GM23338 (cell line): Measurements from ENCODE around the gene STEAP1B.

ENCODE experiments used
- CREB1 ChIP-seq: fragments of 250-450 bp; sonication (Bioruptor Pico); IDR thresholded peaks from 2 replicates; pipeline ENCODE4 v1.5.0; 2020; ENCODE audit warnings: low read depth, mild to moderate bottlenecking, moderate library complexity
- EZH2 ChIP-seq: fragments of 200-600 bp; sonication (generic); IDR thresholded peaks from one replicate; pipeline ENCODE4 v1.8.0; 2017; ENCODE audit warnings: antibody characterized with exemption, mild to moderate bottlenecking, low read depth; ENCODE audit not compliant: unreplicated experiment
- EZH2phosphoT487 ChIP-seq: fragments of 200-600 bp; sonication (generic); IDR thresholded peaks from one replicate; pipeline ENCODE4 v1.8.1; 2018; ENCODE audit warnings: antibody characterized with exemption; ENCODE audit not compliant: unreplicated experiment
- JUNB ChIP-seq: IDR thresholded peaks from one replicate; pipeline ENCODE4 v1.6.1; 2016; ENCODE audit warnings: antibody characterized with exemption; ENCODE audit not compliant: unreplicated experiment
- POLR2AphosphoS5 ChIP-seq: IDR thresholded peaks from 2 replicates; pipeline ENCODE4 v1.6.1; 2016; ENCODE audit warnings: antibody characterized with exemption, low read depth
- STAT1 ChIP-seq: IDR thresholded peaks from one replicate; pipeline ENCODE4 v1.6.1; 2016; ENCODE audit warnings: antibody characterized with exemption; ENCODE audit not compliant: unreplicated experiment
- ZNF114 ChIP-seq: fragments of 250-450 bp; sonication (Bioruptor Pico); IDR thresholded peaks from 2 replicates; pipeline ENCODE4 v1.5.0; 2020; ENCODE audit warnings: mild to moderate bottlenecking, moderate library complexity
- TF ChIP-seq, protein P1 (sequence below), 2 experiments: fragments of 200-600 bp in 1 of 2; sonication (generic) in 1 of 2; conservative IDR thresholded peaks; 2 replicates each; pipeline versions ENCODE4 v1.5.1 to v1.6.1; 2016 to 2017; ENCODE audit warnings: antibody characterized with exemption in 2 of 2, low read depth in 2 of 2, mild to moderate bottlenecking in 2 of 2, moderate library complexity in 1 of 2
- TF ChIP-seq, protein P2 (sequence below): IDR thresholded peaks from one replicate; pipeline ENCODE4 v1.6.1; 2018; ENCODE audit warnings: antibody characterized with exemption; ENCODE audit not compliant: unreplicated experiment
- TF ChIP-seq, protein P3 (sequence below): IDR thresholded peaks from 2 replicates; pipeline ENCODE4 v1.6.1; 2016; ENCODE audit warnings: antibody characterized with exemption

DNA sequence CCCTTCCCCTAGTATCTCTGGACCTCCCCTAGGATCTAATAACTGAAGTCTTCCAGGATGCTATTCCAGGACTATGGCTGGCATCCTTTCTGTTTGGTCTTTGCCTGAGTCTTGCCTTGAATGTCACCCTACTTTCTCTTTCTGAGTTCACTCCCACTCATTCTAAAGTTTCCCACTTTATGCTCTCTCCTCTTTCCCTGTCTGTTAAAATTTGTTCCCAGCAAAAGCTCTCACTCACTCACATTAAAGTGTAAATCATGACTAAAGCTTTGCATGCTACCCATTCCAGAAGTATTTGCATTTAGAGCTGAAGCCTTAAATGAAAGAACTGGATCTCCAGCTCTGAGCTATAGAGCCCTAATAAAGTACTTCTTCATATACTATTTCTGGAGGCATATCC, 100.9 kb downstream of the STEAP1B start:
- TF ChIP-seq, protein P1, sequence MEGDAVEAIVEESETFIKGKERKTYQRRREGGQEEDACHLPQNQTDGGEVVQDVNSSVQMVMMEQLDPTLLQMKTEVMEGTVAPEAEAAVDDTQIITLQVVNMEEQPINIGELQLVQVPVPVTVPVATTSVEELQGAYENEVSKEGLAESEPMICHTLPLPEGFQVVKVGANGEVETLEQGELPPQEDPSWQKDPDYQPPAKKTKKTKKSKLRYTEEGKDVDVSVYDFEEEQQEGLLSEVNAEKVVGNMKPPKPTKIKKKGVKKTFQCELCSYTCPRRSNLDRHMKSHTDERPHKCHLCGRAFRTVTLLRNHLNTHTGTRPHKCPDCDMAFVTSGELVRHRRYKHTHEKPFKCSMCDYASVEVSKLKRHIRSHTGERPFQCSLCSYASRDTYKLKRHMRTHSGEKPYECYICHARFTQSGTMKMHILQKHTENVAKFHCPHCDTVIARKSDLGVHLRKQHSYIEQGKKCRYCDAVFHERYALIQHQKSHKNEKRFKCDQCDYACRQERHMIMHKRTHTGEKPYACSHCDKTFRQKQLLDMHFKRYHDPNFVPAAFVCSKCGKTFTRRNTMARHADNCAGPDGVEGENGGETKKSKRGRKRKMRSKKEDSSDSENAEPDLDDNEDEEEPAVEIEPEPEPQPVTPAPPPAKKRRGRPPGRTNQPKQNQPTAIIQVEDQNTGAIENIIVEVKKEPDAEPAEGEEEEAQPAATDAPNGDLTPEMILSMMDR (conservative IDR thresholded peaks at IDR 0.05; ENCODE audit: low read depth in 2 of 2) = no peak
- TF ChIP-seq EZH2 = no peak
- TF ChIP-seq POLR2AphosphoS5 = no peak
- no peak for TF ChIP-seq ZNF114 (CRISPR knock-in tag)
- no peak for TF ChIP-seq STAT1
- TF ChIP-seq, protein P2, sequence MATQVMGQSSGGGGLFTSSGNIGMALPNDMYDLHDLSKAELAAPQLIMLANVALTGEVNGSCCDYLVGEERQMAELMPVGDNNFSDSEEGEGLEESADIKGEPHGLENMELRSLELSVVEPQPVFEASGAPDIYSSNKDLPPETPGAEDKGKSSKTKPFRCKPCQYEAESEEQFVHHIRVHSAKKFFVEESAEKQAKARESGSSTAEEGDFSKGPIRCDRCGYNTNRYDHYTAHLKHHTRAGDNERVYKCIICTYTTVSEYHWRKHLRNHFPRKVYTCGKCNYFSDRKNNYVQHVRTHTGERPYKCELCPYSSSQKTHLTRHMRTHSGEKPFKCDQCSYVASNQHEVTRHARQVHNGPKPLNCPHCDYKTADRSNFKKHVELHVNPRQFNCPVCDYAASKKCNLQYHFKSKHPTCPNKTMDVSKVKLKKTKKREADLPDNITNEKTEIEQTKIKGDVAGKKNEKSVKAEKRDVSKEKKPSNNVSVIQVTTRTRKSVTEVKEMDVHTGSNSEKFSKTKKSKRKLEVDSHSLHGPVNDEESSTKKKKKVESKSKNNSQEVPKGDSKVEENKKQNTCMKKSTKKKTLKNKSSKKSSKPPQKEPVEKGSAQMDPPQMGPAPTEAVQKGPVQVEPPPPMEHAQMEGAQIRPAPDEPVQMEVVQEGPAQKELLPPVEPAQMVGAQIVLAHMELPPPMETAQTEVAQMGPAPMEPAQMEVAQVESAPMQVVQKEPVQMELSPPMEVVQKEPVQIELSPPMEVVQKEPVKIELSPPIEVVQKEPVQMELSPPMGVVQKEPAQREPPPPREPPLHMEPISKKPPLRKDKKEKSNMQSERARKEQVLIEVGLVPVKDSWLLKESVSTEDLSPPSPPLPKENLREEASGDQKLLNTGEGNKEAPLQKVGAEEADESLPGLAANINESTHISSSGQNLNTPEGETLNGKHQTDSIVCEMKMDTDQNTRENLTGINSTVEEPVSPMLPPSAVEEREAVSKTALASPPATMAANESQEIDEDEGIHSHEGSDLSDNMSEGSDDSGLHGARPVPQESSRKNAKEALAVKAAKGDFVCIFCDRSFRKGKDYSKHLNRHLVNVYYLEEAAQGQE = no peak
- TF ChIP-seq JUNB = no peak
- TF ChIP-seq, protein P3, sequence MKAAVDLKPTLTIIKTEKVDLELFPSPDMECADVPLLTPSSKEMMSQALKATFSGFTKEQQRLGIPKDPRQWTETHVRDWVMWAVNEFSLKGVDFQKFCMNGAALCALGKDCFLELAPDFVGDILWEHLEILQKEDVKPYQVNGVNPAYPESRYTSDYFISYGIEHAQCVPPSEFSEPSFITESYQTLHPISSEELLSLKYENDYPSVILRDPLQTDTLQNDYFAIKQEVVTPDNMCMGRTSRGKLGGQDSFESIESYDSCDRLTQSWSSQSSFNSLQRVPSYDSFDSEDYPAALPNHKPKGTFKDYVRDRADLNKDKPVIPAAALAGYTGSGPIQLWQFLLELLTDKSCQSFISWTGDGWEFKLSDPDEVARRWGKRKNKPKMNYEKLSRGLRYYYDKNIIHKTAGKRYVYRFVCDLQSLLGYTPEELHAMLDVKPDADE = no peak
- no peak for TF ChIP-seq EZH2phosphoT487
- no peak for TF ChIP-seq CREB1 (CRISPR knock-in tag)
